HG03066 (cell line): ENCODE measurements around the gene HOXD11.
A peak's percentile ranks its signal among the peaks of the same experiment; 100 is the strongest.

Experiments
- ATAC-seq: cut with Tn5 transposase; IDR thresholded peaks from one replicate; pipeline ENCODE4 v1.9.1; 2021; ENCODE audit warnings: low read depth; ENCODE audit not compliant: unreplicated experiment

The HOXD11 gene

GRCh38 chr2:176130147-176130956 lies 23.3 kb downstream of the HOXD11 start:
- no peak for ATAC-seq

- ATAC-seq = no peak
Observed at GRCh38 chr2:176130957-176131847, 24.1 kb downstream of the HOXD11 start.

- no peak for ATAC-seq
Observed at GRCh38 chr2:176131848-176132158, 24.7 kb downstream of the HOXD11 start.

DNA sequence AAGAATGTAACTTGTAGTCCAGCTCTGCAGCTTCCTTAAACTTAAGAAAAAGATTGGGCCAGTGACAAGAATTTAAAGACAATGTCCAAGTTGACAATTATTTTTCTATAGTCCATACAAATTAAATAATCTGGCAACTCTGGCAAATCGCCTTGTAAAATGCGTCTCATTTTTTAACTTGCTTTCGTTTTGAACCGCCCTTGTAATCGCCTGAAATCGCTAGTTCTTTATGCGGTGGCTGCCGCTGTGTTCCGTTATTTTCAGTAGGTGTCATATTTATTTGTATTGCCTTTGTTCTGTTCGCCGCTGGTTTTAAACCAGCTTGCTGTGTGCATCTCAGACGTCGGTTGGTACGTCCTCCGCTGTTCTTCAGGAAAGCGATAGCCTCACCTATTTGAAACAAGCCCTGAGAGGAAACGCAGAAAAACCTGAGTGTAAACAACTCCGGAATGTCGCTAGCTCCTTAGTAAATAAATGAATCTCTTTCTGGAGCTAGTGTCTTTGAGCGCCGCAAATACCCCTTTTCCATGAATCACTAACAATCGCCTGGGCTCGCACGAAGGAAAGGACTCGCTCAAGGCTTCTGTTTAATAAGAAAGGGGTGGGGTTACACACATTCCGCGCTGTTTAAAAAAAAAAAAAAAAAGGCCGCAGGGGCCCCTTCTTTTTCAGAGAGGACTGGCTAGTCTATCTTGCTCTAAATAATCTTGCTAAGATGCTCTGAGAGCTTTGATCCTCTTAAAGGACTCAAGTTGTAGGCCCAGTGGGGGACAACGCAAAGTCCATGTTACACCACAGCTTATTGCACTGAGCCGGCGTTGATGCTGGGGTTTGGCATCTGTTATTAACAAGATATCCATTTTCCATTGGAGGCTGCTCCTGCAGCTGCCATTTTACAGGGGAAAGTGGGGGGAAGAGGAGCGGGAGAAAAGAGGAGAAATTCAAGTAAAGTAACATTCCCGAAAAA lies 25.4 kb downstream of the HOXD11 start:
- ATAC-seq = no peak

DNA sequence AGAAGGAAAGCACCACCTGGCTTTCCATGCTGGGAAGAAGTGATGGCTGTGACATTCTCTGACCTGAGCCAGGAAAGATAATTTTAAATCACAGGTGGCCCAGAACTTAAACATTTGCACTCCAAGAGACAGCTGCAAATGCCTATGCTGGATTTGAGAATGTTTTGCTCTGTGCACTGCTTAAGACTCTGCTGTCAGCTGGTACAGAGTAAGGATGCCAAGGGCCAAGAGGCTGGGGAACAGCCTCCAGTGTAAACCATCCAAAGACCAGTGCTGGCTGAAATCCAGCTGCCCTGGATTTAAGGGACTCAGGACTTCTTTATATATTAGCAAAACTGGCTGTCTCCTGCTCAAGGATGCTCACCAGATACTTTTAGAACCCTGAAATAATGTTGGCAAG lies 26.3 kb downstream of the HOXD11 start:
- ATAC-seq = no peak

GRCh38 chr2:176134035-176134434 lies 27.0 kb downstream of the HOXD11 start:
- no peak for ATAC-seq

DNA sequence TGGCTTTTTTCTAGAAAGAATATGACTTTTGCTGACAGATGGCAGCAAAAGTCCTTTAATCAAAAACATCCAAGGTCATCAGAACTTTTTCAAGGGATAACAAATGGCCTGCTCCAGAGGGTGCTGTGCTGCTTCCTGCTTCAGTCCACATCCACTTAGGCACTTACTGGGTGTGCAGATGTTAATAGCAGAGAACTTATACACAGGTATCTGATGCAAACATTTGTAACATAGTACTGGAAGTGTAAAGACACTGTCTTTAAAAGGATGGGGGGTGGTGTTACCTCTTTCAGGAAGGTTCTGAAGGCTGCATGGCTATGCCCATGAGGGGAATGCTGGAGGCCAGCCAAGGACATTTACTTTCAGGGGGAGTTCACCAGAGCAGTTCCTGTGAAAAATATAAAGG lies 28.0 kb downstream of the HOXD11 start:
- ATAC-seq = no peak

- ATAC-seq = no peak
Observed at GRCh38 chr2:176136374-176137251, 29.5 kb downstream of the HOXD11 start.

- no peak for ATAC-seq
Observed at GRCh38 chr2:176137252-176137580, 30.1 kb downstream of the HOXD11 start.

DNA sequence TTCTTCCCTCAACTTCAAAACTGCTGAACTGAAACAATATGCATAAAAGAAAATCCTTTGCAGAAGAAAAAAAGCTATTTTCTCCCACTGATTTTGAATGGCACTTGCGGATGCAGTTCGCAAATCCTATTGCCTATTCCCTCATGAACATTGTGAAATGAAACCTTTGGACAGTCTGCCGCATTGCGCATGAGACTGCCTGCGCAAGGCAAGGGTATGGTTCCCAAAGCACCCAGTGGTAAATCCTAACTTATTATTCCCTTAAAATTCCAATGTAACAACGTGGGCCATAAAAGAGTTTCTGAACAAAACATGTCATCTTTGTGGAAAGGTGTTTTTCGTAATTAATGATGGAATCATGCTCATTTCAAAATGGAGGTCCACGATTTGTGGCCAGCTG lies 30.8 kb downstream of the HOXD11 start:
- no peak for ATAC-seq

DNA sequence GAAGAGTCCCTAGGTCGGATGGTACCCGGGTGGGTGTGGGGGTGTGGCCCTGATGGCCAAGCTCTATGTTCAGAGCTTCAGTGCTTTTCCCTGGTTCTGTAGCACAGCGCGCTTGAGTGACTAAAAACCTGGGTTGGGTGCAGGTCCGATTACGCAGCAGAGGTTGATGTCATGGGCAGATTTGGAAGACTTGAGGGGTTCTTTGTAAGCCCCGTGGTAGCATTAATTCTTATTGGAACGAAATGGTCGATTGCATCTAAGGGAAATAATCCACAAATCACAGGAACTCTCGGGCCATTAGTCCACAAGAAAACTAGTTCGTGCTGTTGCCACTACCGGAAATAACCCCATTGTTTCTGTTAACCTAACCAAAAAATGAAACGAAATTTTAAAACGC lies 31.4 kb downstream of the HOXD11 start:
- ATAC-seq = no peak

- no peak for ATAC-seq
Observed at GRCh38 chr2:176138923-176139660, 32.0 kb downstream of the HOXD11 start.

- ATAC-seq = no peak
Observed at GRCh38 chr2:176139661-176140512, 32.8 kb downstream of the HOXD11 start.

DNA sequence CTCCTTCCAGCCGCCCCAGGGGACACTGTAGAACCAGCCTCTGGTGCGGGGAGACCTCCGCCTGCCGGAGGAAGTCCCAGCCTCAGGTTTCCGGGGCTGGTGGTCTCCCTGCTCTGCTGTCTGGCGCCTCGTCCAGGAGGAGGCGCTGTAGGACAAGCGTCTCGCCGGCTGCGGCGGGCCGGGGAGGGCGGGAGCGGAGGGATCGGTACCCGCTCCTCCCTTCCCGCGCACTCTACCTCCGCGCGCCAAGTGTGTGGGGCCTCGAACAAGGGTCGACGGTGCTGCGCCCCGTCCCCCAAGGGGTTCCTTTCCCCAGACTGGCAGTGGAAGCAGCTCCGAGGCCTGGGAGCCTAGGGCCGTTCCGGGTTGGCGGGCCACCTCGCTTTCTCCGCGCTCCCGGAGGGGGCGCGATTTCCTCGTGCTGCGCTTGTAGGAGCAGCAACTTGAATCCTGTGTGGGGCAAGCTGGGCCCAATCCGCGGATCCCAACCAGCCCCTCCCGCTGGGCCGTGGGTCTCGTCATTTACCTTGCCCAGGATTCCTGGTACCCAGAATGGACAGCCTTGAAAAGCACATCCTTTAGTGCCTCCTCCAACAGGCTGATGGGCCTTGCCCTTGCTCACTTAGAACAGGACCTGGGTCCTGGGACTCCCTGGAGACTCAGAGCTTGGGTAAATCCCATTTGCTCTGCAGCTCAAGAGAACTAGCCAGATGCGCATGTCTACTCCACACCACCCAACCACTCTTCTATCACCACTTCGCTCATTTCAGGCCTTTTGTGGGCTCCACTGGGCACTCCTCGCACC lies 33.6 kb downstream of the HOXD11 start:
- ATAC-seq = peak; percentile 84

GRCh38 chr2:176142281-176142680 lies 35.2 kb downstream of the HOXD11 start:
- ATAC-seq = no peak

GRCh38 chr2:176145085-176145969 lies 38.2 kb downstream of the HOXD11 start:
- no peak for ATAC-seq

DNA sequence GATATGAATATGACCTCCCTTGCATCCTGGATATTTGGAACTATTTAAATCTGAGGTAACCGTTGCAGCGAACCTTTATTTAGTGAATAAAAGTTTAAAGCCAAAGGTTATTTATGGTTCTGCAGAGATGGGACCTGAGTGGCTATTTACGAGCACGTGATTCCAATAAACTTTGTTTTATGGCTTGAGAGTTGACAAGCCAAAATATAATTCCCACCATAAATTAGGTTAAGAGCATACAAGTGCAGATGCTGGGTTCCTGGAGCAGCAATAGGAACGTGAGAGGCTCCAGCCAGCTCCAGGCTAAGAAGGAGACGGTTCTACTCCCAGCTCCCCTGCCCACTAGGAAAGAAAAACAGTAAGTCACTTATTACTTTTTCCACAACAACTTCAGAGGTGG lies 39.0 kb downstream of the HOXD11 start:
- ATAC-seq = no peak
